ENCODE measurements around the gene DAB2IP. TPM values are rescaled to one million over a fixed set of nuclear protein-coding genes. Genes with fewer than 3 reads are reported as not detected.

The DAB2IP gene
- total and polyA plus RNA-seq, 8 donors, result 17.5 to 303 (median 45.6) TPM

- Histone ChIP-seq H3K27ac (no peak overlapping the region), H3K9me3 (no peaks in the 10 kb centered on the region), H3K27me3 (no peaks in the 10 kb centered on the region), H3K4me1 (no peaks in the 10 kb centered on the region), H3K4me3 (no peak overlapping the region), H3K36me3 (no peaks in the 10 kb centered on the region)
- intact Hi-C loops (cut with DNase I; ENCODE audit: low total_unique reads), result no loop called here
- DNase-seq, result no peak
- no peak for TF ChIP-seq CTCF (IDR thresholded peaks at IDR 0.05)
- TF ChIP-seq POLR2A (IDR thresholded peaks at IDR 0.05), result no peak
- no peak for TF ChIP-seq EP300 (IDR thresholded peaks at IDR 0.05)
- TF ChIP-seq POLR2AphosphoS5 (IDR thresholded peaks at IDR 0.05), result no peak
- WGBS, 5 donors, result 86 to 92% (median 91%) methylated on average over 7 to 10 of the region's 10 CpGs
Measured at GRCh38 chr9:121811751-121812150, 160.3 kb downstream of the DAB2IP start.

GRCh38 chr9:121812159-121812735 is 160.8 kb downstream of the DAB2IP start:
- Histone ChIP-seq H3K4me1 (no peaks in the 10 kb centered on the region), H3K9me3 (no peaks in the 10 kb centered on the region), H3K4me3 (no peak overlapping the region), H3K36me3 (no peaks in the 10 kb centered on the region), H3K27ac (no peak overlapping the region), H3K27me3 (no peaks in the 10 kb centered on the region)
- WGBS, 5 donors, result 86 to 91% (median 89%) methylated on average over 9 to 12 of the region's 12 CpGs
- DNase-seq, result no peak
- intact Hi-C loops (cut with DNase I; ENCODE audit: low total_unique reads), result no loop called here
- no peak for TF ChIP-seq POLR2AphosphoS5 (IDR thresholded peaks at IDR 0.05)

- no peak for TF ChIP-seq CTCF (IDR thresholded peaks at IDR 0.05)
- no peak for TF ChIP-seq POLR2AphosphoS5 (IDR thresholded peaks at IDR 0.05)
- no peak for TF ChIP-seq EP300 (IDR thresholded peaks at IDR 0.05)
- TF ChIP-seq POLR2A (IDR thresholded peaks at IDR 0.05), result no peak
Measured at GRCh38 chr9:121813519-121814210, 162.2 kb downstream of the DAB2IP start.

GRCh38 chr9:121814594-121814993 is 163.2 kb downstream of the DAB2IP start:
- H3K4me3 ChIP-seq, result no peak overlapping the region
- H3K36me3 ChIP-seq, result no peaks in the 10 kb centered on the region
- no peaks in the 10 kb centered on the region for H3K27me3 ChIP-seq
- intact Hi-C loops (cut with DNase I; ENCODE audit: low total_unique reads), result no loop called here
- DNase-seq, result no peak
- H3K4me1 ChIP-seq, result peaks cover 0 to 3% (median 0%) of the 10 kb centered on the region in 4 donors
- 83 to 96% (median 89%) methylated on average over 11 of the region's 11 CpGs for WGBS, 5 donors
- no peaks in the 10 kb centered on the region for H3K9me3 ChIP-seq
- TF ChIP-seq CTCF (IDR thresholded peaks at IDR 0.05) (no peak), EP300 (IDR thresholded peaks at IDR 0.05) (no peak), POLR2A (IDR thresholded peaks at IDR 0.05) (no peak), POLR2AphosphoS5 (IDR thresholded peaks at IDR 0.05) (no peak)
- no peak overlapping the region for H3K27ac ChIP-seq

More at GRCh38 chr9:121813519-121814210, 162.2 kb downstream of the DAB2IP start:
- Histone ChIP-seq H3K27me3 (no peaks in the 10 kb centered on the region), H3K4me1 (no peaks in the 10 kb centered on the region), H3K9me3 (no peaks in the 10 kb centered on the region), H3K4me3 (no peak overlapping the region), H3K27ac (no peak overlapping the region), H3K36me3 (no peaks in the 10 kb centered on the region)
- no peak for DNase-seq
- intact Hi-C loops (cut with DNase I; ENCODE audit: low total_unique reads), result no loop called here
- 86 to 89% (median 87%) methylated on average over 12 to 13 of the region's 13 CpGs for WGBS, 5 donors

GRCh38 chr9:121815084-121815483 is 163.7 kb downstream of the DAB2IP start:
- peaks cover 0 to 3% (median 0%) of the 10 kb centered on the region in 4 donors for H3K4me1 ChIP-seq
- no peak for DNase-seq
- no peak overlapping the region for H3K4me3 ChIP-seq
- TF ChIP-seq POLR2AphosphoS5 (IDR thresholded peaks at IDR 0.05) (no peak), EP300 (IDR thresholded peaks at IDR 0.05) (no peak), CTCF (IDR thresholded peaks at IDR 0.05) (no peak), POLR2A (IDR thresholded peaks at IDR 0.05) (no peak)
- no peaks in the 10 kb centered on the region for H3K27me3 ChIP-seq
- no peaks in the 10 kb centered on the region for H3K9me3 ChIP-seq
- H3K27ac ChIP-seq, result no peak overlapping the region
- 84 to 91% (median 85%) methylated on average over 6 of the region's 6 CpGs for WGBS, 5 donors
- H3K36me3 ChIP-seq, result no peaks in the 10 kb centered on the region
- intact Hi-C loops (cut with DNase I; ENCODE audit: low total_unique reads), result no loop called here

Data from stomach (tissue), 9 donors.